Central memory CD4-positive, alpha-beta T cell (primary cell): ENCODE measurements around the gene OVOL1.
"Not testable (repeated sequence)": the region's sequence is repeated elsewhere in the genome, so short reads cannot be mapped to it uniquely, and the experiment has no call there.

Source experiments
- DNase-seq: peaks from one replicate; pipeline ENCODE4 v3.0.0; 2022
- total RNA-seq, 3 experiments: gene quantifications; one replicate each; lab custom pipeline; 2026; lab: John Stamatoyannopoulos, UW

The OVOL1 gene
- total RNA-seq: 0.05 to 0.19 (median 0.07) reads per million in 3 experiments

DNA sequence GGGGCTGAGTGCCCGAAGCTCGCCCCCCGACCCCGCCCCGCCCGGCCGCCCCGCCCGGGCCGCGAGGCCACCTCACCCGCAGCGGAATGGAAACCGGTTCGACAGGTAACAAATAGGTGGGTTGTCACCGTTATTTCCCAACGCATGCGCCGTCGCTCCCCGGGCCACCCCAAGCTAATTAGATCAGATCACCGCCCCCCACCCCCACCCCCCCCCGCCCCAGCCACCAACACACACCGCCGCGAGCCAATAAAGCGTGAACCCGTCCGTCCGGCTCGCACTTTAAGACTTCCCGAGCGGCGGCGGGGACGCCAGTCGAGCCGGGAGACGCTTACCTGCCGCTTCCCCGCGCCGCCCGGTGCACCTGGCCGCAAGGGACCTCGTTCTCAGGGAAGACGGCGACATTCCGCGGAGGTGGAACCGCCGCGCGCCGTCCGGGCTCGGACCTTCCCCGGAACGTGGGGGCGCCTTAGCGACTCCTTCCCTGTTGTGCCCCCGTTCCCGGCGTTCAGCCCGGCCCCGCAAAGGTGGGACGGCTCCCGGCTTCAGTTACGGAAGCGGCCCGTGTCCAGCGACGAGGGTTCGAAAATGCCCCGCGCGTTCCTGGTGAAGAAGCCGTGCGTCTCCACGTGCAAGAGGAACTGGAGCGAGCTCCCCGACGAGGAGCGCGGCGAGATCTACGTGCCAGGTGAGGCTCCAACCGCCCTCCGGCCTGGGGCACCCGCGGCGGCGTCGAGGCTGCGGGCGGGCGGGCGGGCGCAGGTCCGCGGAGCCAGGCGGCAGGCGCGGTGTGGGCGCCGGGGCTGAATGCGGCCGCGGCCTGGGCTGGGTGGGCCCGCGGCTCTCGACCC is at the start of gene OVOL1:
Gene OVOL1 (plus strand): TSS at position 278 of the 851 bp plus-strand sequence. CDS start 311 bp downstream, at position 589.
- DNase-seq: no peak

DNA sequence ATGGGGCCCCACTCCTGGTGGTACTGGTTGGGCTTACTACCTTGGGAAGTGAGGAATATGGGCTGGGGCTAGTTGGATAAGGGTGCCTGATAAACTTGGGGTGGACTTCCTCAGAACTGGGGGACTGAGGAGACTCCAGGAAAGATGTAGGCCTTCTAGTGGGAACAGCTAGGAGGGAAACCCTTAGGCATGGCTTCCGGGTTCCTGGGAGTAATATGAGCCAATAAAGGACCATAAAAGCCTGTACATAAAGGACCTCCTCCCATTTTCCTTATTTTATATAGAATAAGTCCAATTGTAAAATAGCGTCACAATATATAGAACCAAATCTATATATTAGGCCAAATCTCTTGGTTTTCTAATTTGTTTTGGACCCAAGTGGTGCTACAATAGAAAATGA is 47.8 kb upstream of the OVOL1 start:
- no peak for DNase-seq

DNA sequence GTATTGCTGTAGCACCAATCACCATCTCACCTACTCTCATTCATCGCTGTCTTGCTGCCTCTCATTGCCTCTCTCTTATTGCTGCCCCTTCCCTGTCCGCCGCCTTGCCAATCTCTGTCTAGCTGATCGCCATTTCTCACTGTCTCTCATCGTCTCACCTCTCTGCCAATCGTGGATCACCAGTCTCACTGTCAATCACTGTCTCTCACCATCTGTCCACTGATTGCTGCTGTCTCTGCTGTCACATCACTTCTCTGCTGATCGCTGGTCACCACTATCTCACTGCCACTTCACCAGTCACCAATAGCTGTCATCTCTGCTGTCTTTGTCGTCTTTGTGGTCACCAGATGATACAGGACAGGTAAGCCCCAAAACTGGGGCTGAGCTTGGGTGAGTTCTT is 45.7 kb upstream of the OVOL1 start:
- DNase-seq: no peak

DNA sequence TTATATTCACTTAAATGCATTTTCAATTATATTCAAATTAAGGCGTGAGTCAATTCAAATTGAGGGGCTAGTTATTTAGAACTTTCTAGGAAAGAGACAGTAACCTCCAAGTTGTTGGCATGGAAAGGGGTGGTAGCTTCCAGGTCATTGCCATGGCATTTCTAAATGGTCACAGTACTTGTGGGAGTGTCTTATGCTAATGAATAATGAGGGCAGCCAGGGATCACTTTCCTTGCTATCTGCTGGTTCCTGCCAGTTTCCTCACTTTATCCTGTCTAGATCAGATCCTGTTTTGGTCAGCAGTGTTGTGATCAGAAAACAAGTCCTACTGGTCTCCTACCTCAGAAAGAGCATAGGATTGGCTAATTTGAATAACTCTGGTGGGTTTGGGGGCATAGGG is 44.5 kb upstream of the OVOL1 start:
- no peak for DNase-seq

DNA sequence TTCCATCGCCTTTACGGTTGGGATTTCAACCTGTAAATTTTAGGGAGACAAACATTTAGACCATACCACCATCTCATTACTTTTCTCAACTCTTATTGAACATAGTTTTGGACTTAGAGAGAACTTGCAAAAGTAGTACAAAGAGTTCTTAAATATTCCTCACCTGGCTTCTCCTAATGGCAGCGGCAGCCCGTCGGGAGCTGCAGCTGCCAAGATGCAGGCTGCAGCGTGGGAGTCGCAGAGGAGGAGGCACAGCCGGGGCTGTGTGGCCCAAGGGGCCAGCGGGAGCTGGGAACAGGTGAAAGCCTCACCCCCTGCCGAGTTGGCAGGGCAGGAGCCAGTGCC is 43.2 kb upstream of the OVOL1 start:
- DNase-seq: no peak

DNA sequence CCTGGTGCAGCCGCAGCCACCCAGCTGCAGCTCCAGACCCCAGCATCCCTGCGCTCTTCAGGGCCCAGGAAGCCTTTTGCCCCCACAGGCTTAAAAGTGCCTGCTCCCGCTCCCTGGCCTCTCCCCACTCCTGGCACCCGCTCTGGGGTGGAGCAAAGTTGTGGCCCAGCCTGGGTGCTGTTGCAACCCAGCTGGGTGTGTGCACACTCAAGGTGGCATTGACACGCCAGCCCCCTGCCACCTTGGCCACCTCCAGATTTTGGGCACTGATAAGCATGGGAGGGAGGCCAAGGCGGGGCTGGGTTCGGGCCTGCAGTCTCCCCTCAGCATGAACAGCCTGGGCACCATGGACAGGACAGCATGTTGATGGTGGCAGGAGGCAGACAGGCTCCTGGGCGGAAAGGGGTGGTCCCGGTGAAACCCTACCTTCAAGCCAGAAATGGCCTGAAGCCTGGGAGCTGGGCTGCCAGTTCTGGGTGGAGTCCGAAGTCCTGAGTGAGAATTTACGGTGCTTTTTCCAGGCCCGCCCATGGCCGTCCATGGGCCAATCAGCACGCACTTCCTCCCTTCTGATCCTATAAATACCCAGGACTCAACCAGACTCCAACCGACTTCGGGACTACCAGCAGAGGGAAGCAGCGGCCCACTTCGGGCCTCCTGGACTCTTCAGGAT is 42.7 kb upstream of the OVOL1 start:
- no peak for DNase-seq

DNA sequence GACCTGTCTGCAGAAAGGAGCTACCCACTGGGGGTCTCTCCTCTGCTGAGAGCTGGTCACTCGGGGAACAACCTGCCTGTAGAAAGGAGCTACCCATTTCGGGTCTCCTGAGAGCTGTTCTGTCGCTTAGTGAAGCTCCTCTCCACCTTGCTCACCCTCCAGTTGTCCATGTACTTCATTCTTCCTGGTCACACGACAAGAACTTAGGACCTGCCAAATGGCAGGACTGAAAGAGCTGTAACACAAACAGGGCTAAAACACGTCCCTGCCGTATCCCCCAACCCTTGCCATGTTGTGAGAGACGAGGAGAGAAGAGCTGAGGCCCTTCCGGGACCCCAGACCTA is 42.2 kb upstream of the OVOL1 start:
- DNase-seq: no peak

DNA sequence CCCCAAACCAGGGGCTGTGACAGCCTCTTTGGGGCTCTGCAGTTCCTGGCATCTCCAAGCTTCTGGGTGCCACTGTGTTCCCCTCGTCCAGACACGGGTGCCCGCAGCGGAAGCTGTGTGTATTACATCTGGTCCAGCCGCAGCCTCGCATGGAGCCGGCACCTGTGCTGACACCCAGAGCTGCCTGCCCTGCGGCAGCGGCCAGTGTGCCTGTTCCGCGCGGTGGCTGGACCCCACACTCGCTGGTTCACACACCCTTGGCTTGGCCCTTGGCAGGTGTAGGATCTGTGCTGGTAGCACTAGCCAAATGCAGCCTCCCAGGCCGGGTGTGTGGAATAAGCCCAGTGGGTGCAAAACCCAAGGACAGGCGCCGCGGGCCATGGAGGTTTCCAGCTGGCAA is 41.8 kb upstream of the OVOL1 start:
- no peak for DNase-seq

DNA sequence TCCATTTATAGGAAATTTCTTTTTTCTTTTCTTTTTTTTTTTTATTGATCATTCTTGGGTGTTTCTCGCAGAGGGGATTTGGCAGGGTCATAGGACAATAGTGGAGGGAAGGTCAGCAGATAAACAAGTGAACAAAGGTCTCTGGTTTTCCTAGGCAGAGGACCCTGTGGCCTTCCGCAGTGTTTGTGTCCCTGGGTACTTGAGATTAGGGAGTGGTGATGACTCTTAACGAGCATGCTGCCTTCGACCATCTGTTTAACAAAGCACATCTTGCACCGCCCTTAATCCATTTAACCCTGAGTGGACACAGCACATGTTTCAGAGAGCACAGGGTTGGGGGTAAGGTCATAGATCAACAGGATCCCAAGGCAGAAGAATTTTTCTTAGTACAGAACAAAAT is 24.7 kb upstream of the OVOL1 start:
- not testable (repeated sequence) for DNase-seq

DNA sequence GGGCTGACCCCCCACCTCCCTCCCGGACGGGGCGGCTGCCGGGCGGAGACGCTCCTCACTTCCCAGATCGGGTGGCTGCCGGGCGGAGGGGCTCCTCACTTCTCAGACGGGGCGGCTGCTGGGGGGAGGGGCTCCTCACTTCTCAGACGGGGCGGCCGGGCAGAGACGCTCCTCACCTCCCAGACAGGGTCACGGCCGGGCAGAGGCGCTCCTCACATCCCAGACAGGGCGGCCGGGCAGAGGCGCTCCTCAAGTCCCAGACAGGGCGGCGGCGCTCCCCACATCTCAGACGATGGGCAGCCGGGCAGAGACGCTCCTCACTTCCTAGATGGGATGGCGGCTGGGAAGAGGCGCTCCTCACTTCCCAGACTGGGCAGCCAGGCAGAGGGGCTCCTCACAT is 24.0 kb upstream of the OVOL1 start:
- not testable (repeated sequence) for DNase-seq

DNA sequence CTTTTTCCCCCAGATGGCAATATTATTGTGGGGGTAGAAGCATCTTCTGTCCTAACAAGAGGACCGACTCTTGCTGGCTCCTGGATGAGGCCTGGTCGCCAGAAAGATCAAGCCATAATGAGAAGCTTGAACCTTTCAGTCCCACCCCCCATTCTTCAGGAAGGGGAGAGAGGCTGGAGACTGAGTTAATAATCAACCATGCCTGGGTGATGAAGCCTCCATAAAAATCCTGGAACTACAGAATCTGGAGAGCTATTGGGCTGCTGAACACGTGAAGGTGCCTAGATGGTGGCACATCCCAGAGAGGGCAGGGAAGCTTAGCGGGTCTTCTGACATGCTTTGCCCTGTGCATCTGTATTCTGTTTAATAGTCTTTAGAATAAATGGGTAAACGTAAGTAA is 22.4 kb upstream of the OVOL1 start:
- no peak for DNase-seq

DNA sequence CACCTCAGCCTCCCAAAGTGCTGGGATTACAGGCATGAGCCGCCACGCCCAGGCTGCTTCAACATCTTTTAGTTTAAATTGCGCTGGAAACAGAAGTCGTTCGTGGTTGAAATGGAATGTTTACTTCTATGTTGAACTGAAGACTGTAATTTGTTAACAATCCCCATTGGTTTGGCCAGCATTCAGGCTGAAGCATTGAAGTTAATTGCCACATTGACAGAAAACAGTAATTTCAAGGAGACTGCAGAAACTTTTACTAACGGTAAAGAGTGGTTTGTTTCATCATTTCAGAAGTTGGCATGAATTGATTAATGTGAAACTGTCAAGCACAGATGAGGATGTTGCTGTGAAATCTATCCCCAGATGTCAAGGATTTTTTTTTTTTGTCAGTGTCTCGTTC is 20.3 kb upstream of the OVOL1 start:
- DNase-seq: no peak

DNA sequence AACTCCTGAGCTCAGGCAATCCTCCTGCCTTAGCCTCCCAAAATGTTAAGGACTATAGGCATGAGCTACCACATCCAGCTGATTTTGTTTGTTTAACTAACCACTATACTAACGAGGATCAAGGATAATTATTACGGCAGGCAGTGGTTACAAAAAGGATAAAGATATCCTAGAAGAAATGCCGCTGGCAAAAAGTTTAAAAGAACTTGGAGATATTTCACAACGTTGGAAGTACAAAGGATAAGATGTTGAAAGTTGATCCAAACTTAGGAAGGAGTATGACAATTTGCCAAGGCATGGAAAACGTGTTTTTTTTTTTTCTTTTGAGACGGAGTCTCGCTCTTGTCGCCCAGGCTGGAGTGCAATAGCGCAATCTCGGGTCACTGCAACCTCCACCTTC is 19.5 kb upstream of the OVOL1 start:
- no peak for DNase-seq

DNA sequence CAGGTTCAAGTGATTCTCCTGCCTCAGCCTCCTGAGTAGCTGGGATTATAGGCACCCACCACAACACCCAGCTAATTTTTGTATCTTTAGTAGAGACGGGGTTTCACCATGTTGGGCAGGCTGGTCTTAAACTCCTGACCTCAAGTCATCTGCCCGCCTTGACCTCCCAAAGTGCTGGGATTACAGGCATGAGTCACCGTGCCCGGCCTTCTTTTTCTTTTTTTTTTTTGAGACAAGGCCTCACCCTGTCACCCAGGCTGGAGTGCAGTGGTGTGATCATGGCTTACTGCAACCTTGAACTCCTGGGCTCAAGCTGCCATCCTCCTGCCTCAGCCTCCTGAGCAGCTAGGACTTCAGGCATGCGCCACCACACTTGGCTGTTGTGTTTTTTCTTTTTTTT is 19.1 kb upstream of the OVOL1 start:
- DNase-seq: not testable (repeated sequence)

DNA sequence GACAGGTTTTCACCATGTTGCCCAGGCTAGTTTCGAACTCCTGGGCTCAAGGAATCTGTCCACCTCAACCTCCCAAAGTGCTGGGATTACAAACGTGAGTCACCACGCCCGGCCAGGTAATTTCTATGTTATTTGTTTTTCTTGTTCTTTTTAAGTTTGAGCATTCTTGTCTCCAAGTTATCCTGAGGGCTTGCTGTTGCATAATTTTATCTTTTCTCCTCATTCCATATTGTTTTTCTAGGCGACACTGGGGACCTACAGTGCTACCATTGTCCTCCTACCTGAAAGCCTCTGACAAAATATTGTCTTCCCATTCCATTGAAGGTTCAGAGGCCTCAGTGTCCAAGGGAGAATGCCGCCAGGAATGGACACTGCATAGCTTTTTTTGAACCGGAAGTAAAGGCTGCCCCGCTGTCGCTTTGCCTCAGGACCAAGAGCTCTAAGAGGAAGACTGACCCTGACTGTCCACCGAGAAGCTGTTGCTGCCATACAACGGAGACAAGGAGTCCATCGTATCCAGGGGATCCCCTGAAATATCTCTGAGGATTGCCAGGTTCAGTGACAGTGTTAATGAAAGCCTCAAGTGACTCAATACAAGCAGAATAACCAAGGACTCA is 15.8 kb upstream of the OVOL1 start:
- no peak for DNase-seq

DNA sequence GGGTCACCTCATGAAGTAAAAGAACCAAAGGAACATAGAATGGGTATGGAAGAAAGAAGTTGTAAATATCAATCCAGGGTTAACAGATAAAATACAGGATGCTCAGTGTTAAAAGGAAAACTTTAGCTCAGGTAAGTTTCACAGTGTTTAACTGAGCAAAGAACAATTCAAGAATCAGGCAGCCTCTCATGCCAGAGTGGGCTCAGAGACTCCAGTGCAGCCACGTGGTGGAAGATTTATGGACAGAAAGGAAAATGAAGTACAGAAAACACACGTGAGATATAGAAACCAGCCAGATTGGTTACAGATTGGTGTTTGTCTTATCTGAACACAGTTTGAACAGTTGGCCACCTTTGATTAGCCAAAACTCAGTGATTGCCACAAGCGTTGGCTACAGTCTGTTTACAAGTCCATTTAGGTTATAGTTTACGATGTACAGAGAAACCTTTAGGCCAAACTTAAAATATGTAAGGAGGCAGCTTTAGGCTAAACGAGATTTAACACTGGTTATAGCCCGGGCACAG is 15.2 kb upstream of the OVOL1 start:
- DNase-seq: no peak

DNA sequence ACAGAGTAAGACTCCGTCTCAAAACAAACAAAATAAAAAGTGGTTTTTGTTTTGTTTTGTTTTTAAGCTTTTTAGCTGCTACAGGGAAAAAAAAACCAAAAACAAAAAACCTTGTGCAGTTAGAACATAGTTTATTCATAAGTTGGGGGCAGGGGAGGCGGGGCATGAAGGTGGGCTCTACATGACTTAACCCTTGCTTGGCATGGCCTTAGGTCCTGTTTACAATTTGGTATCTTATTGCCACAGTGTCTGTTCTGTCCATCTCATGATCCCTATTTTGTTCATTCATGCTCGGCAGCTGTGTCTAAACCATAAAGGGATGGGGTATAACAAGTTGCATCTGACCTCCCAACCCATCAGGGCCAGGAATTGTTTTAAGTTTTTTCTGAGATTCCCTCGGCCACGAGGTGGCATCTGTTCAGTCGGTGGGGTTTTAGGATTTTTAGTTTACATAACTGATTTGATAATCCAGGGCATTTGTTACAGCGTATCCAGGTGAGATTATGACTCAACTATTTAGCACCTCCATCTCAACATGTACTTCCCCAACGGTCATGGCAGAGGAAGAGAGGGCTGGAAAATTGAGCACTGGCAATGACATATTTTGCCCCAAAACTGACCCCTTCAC is 13.0 kb upstream of the OVOL1 start:
- no peak for DNase-seq

DNA sequence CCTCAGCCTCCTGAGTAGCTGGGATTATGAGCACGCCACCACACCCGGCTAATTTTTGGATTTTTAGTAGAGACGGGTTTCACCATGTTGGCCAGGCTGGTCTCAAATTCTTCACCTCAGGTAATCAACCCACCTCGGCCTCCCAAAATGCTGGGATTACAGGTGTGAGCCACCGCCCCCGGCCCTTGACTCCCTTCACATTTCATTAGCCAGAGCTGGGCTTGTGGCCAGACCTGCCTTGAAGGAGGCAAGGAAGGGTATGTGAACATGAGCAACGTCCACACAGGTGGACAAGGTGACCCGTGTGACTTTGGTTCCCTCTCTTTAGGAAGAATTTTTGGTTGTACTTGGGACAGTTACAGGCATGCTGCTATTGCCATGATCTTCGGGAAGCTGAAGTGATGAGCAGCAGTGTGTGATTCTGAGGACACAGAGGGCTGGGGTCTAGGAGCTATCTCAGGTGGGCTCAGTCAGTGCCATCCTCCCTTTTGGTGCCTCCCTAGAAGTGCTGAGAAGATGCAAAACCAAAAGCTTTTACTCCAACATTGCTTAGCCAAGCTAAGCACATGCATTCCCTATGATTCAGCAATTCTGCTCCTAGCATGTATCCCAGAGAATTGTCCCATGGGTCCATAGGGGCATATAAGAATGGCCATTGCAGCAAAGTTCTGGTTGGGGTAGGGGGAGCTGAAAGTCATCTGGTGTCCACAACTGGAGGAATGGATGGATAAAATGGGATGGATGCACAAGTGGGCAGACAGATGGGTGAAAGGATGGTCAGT is 12.1 kb upstream of the OVOL1 start:
- DNase-seq: no peak

DNA sequence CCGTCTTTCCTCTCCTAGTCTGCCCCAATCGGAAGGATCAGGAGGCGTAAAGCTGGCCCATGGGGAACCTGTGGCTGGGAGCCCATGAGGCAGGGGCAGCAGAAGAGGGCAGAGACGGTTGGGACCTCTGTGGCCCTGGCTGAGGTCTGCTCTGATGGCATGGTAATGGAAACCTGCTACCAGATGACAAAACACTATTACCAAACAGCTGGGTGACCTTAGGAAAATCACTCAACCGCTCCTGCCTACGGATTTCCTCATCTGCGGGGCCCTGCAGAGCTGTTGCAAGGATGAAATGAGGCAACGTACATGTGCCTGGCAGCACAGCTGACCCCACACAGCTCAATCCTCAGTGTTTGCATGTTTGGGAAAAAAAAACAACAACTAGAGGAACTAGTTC is 10.7 kb upstream of the OVOL1 start:
- no peak for DNase-seq

DNA sequence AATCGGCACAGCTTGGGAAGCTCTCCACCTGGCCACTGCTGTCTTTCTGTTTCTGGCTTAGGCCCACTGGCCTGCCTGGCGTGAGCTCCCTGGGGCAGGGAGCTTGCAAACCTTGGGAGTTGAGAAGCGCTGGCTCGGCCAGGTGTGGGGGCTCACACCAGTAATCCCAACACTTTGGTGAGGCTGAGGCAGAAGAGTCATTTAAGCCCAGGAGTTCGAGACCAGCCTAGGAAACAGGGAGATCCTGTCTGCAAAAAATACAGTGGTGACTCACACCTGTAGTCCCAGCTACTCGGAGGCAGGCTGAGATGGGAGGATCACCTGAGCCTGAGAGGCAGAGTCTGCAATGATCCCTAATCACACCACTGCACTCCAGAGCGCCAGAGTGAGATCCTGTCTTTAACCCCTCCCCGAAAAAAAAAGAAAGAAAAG is 10.1 kb upstream of the OVOL1 start:
- DNase-seq: no peak

DNA sequence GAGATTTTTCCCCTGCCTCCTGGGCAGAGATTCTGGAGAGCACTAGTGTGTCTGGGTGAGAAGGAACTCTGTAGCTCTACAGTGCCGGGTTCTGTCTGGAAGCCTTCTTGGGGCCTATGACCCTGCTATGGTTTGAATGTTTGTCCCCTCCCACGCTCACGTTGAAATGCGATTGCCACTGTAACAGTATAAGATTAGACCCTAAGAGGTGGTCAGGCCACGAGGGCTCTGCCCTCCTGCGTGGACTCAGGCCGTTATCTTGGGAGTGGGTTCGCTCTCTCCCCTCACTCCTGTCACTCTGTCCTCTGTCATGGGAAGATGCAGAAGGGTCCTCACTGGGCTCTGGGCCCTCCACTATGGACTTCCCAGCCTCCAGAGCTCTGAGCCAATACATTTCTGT is 9.6 kb upstream of the OVOL1 start:
- DNase-seq: no peak

DNA sequence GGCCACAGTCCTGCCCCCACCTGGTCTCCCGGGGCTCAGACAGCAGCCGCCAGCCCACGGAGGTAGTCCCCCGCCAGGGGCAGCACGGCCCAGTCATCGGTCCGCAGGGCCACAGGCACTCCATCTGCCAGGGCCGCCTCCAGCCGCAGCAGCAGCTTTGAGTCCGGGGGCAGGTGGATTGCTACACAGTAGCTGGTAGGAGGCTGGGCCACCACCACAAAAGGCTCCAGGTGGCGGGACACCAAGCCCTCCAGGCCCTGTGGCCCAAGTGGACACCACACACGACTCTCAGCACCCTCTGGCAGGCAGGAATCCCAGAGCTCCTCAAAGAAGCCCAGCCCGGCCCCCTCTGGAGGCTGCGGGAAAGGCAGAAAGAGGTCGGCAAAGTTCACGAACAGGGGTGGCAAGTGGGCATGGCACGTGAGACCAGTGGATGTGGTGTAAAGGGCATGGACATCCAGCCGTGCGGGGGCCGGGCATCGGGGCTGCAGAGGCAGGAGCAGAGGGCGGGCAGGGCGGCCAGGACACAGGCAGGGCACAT is 9.0 kb upstream of the OVOL1 start:
- no peak for DNase-seq
